HG03342 (cell line): Measurements from ENCODE around the gene TMEM154.

Experiments
- ATAC-seq: cut with Tn5 transposase; IDR thresholded peaks from one replicate; pipeline ENCODE4 v1.9.1; 2021; ENCODE audit warnings: mild to moderate bottlenecking, moderate library complexity; ENCODE audit not compliant: unreplicated experiment

TMEM154 gene

GRCh38 chr4:152696764-152697261, 17.0 kb upstream of the TMEM154 start:
- ATAC-seq = peak; percentile 97

DNA sequence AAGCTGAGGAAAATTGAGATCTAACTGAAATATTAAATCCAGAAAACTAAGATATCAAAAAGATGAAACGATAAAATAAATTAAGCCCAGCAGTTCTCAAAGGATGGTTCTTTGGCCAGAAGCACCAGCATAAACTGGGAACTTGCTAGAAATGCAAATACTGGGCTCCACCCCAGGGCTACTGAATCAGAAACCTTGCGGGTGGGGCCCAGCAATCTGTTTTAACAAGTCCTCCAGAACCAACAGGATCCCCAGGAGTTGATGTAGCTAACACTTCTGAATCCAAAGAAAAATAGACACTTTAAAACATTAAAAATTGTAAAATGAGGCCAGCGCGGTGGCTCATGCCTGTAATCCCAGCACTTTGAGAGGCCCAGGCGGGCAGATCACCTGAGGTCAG, 14.1 kb upstream of the TMEM154 start:
- no peak for ATAC-seq

- no peak for ATAC-seq
Measured at GRCh38 chr4:152691761-152692160, 12.0 kb upstream of the TMEM154 start.

DNA sequence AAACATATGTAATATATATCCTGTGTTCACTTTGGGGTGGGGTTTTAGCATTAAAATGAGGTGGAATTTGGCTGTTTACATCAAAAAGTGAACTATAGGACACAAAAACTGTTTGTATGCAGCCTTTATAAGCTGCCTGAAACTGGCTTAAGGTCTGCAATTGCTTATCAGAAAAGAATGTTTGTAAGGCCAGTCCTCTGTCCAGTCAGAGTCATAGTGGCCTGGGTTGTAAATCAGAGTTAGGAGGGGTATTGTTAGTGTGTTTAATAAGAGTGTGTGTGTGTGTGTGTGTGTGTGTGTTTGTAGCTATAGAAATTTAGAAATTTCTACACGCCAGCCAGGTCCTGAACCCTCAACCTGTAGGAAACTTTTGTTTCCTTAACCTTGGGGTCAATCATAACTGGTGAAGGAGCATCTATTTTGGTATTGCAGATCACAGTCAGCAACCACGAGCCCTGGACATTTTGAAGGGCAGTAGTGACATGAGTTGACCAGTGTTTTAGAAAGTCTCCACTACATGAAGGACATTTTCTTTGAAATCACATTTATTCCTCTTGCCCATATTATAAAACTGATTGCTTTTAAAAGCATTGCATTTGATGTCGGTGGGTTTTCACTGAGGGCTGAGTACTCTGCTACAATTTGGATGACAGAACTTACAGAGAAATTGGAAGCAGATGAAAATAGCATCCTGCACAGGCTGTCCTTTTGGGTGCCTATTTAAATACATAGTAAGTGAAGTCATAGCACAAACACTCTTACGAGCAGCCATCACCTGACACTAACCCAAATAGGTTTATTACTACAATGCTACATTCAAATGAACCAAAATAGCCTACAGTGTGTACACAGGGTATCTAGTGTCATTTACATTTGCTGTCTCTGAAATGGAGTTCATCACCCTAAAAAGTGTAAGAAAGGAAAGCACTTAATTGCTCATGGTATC, 11.2 kb upstream of the TMEM154 start:
- ATAC-seq = no peak

- no peak for ATAC-seq
Measured at GRCh38 chr4:152689615-152690501, 10.1 kb upstream of the TMEM154 start.

DNA sequence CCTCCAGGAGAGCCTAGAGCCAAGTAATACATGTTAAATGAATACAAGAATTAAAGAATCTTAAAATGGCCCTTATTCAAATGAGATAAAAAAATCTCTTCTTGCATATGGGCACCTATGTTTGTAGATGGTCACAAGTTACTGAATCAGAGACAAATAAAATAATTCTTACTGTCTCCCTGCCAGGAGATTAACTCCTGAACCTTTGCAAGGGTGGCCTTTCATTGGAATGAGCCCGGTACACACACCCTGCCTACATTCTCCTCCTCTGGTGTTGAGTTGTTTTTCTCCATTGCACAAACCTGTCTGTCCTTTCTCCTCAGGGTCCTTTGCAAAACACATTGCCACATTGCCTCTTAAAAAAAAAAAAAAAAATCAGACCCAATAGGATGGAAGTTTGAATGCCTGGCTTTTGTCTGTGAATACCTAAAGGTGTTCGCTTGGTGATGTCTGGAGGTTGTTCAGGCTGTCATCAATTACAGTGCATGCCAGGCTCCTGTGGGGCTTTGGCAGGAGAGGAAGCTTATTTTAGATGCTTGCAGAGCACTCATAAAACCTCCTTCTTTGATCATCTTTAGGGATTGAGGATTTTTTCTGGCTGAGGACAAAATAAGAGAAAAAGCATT, 8.3 kb upstream of the TMEM154 start:
- no peak for ATAC-seq

- ATAC-seq = no peak
Measured at GRCh38 chr4:152686452-152687013, 6.7 kb upstream of the TMEM154 start.

- ATAC-seq = no peak
Measured at GRCh38 chr4:152684587-152684986, 4.8 kb upstream of the TMEM154 start.

DNA sequence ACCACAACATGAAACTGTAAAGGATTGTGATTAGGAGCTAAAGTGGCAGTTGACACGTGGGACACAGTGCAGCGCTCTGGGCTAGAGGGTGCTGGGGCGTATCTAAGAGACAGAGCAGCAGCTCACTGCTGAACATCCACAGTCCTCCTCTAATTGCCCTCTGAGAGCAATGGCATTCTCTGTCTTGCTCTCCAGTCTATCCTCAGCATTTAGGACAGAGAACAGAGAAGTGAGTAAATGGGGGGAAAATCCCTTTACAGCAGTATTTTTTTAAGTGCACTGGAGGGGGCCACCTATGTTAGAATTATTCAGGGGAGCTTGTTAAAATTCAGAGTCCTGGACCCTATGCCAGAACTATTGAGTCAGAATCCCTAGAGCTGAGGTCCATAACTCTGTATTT, 4.2 kb upstream of the TMEM154 start:
- ATAC-seq = peak; percentile 35

DNA sequence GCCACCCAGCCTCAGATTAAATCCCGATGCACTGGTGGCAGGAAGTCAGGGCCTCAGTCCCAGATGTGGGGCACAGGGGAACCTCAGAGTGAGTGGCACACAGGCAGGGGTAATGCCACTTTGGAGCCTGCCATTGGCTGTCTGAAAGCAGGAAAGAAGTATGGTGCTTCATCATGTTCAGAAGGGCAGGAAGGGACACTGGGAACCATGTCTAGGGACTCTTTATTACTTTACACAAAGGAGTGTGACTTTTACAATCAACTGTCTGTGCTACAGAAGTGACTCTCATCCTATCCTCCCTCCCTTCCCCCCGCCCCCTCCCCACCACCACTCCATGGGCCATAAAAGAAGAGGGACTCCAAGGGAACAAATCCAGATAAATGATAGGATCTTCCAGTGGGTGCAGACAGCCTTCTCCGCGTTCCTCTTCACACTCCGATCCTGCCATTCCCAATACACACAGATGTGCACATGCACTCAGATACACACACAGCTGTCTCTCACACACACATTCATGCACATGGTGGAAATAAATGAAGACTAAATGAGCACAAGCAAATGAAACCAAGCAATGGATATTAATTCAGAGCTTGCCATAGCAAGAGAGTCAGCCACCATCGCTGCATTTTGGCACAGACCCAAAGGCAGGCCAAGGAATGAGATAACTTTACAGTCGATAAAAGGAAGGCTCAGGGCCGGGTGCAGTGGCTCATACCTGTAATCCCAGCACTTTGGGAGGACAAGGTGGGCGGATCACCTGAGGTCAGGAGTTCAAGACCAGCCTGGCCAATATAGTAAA, 2.5 kb upstream of the TMEM154 start:
- ATAC-seq = no peak

DNA sequence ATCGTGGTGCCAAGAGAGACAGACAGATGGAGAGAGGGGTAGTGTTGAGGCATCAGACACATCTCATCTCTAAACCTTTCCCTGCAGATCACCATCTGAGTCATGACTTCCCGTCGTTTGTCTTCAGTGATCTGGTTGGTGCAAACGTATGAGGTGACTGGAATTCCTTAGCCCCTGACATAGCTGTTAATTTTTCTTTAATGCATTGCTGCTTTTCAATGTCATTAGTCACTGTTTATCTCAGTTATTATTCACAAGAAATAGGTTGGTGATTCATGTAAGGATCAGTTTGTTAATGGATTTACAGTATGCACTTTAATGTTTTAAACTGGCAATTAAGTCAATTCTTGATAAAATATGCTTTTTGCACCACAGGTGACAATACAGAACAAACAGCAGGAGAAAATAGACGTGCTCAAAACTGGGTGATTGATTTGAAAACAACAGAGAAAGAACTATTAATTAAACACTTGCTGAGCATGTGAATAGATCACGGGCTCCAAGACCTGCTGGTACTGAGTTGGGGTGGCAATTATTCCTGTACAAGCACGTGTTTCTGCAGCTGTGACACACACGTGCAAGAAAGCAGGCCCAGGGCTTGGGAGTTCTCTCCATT, 1.3 kb upstream of the TMEM154 start:
- no peak for ATAC-seq

DNA sequence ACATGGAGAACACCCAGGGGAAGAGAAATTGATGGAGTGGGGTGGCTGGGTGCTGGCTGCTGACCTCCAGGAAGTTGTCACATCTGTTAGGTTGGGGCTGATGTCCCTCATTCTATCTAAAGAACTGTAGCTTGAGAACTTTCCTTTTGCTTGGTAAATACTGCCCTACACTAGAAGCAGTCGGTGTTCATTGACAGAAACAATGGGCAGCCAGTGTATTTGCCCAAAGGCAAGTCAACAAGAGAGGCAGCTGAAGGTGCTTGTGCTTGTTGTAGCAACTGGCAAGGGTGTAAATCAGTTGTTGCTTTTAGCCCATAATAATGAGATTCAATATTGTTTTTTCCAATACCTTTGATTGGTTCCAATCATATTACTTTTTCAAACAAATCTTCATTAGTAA, 956 bp downstream of the TMEM154 start:
- no peak for ATAC-seq

- ATAC-seq = no peak
Measured at GRCh38 chr4:152677117-152677516, 2.7 kb downstream of the TMEM154 start.

DNA sequence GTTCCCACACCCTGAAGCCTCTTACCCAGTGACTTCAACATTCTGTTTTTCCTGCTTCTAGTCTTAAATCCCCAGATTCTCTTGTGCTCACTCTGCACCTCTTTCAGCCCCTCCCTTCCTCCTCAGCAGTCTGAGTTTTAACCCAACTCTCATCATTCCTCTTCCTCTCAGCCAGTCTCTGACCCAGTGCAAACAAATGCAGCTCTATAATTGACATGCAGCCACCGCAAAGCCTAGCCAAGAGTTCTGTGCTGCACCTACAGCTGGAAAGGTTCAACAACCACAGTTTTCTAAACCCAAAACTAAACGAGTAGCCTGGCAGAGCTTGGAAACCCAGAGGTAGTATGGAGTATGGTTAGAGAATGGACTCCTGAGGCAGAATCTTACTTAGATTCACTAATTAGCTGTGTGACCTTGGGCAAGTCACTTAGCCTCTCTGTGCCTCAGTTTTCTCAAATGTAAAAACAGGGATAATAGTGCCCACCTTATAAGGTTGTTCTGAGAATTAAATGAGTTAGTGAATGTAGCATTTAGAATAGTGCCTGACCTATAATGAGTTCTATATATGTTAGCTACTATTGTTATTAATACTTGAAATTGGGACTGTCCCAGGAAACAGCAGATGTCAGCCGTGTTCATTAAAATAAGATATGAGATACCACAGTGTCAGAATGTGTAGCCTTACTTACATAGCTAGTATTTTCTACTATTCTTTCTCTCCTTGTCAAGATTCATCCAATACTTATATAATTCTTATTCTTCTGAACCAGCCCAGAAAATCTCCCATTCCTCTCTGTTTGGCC, 3.5 kb downstream of the TMEM154 start:
- ATAC-seq = no peak

DNA sequence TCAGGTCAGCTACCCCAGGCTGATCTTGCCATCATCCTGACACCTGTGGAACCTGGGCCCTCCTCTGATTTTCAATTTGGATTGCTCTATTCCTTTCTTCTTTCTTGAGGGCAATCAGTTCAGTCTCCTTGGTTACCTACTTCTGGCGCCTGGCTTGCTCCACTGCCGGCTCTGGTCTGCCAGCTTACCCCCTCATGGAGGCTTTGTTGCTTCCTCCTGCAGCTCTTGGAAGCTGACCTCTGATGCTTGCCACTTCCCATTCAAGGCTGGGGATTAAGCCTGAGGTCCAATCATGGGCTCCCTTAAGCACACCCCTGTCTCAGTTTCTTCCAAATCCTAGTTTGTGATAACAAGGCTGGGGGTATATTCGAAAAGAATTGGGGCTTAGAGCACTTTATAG, 5.4 kb downstream of the TMEM154 start:
- no peak for ATAC-seq

DNA sequence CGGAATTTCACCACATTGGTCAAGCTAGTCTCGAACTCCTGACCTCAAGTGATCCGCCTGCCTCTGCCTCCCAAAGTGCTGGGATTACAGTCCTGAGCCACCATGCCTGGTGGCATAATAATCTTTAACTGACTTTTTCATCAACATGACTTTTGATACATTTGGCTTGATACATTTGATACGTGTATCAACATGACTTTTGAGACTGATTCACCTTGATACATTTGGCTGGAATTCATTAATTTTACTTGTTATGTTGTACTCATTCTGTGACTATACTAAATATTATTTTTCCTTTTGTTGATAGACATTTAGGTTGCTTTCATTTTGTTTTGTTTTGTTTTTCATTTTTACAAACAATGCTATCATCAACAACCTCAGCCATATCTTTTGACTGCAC, 6.3 kb downstream of the TMEM154 start:
- no peak for ATAC-seq

GRCh38 chr4:152672206-152673092, 7.3 kb downstream of the TMEM154 start:
- no peak for ATAC-seq
